Activated CD4-positive, alpha-beta T cell treated with anti-CD3 and anti-CD28 coated beads for 48 hours (primary cell): Measurements from ENCODE around the gene ZNF366.

Experiments used
- DNase-seq: peaks from one replicate; pipeline ENCODE4 v3.0.0-alpha.2; 2020

The ZNF366 gene

GRCh38 chr5:72400950-72401349 lies 106.3 kb downstream of the ZNF366 start:
- no peak for DNase-seq

- DNase-seq: no peak
These were observed 109.4 kb downstream of the ZNF366 start for GRCh38 chr5:72397836-72398235.

- DNase-seq: no peak
These were observed 112.5 kb downstream of the ZNF366 start for GRCh38 chr5:72394688-72395087.

- no peak for DNase-seq
These were observed 114.2 kb downstream of the ZNF366 start for GRCh38 chr5:72393052-72393451.
